HAP-1 (cell line): ENCODE measurements around the gene DBI.
"Not testable (repeated sequence)": the region's sequence is repeated elsewhere in the genome, so short reads cannot be mapped to it uniquely, and the experiment has no call there.

Experiments used
- DNase-seq, 2 experiments: peaks; one replicate each; pipeline ENCODE4 v3.0.0-alpha.2; 2016 to 2020; ENCODE audit warnings: low spot score in 2 of 2
- H3K27me3 ChIP-seq: fragments of 250-450 bp; sonication (Bioruptor Pico); 2 replicates; pipeline ENCODE4 v1.5.1; 2020; ENCODE audit warnings: low read depth, mild to moderate bottlenecking, moderate library complexity
- H3K36me3 ChIP-seq: fragments of 250-450 bp; sonication (Bioruptor Pico); replicated peaks from 2 replicates; pipeline ENCODE4 v1.5.1; 2020; ENCODE audit warnings: mild to moderate bottlenecking
- H3K4me1 ChIP-seq: fragments of 250-450 bp; sonication (Bioruptor Pico); 2 replicates; pipeline ENCODE4 v1.5.1; 2020; ENCODE audit warnings: mild to moderate bottlenecking
- H3K4me3 ChIP-seq: fragments of 250-450 bp; sonication (Bioruptor Pico); 2 replicates; pipeline ENCODE4 v1.5.1; 2020; ENCODE audit warnings: mild to moderate bottlenecking, moderate library complexity
- H3K9me3 ChIP-seq: fragments of 250-450 bp; sonication (Bioruptor Pico); 2 replicates; pipeline ENCODE4 v1.5.1; 2020; ENCODE audit warnings: mild to moderate bottlenecking, moderate library complexity
- in situ Hi-C: fragments of 300-500 bp; cut with MboI; formaldehyde crosslinking; loops from 3 replicates; pipeline ENCODE4 v1.14.3; 2020; ENCODE audit warnings: low sequenced_read_pairs, inconsistent platforms, mixed read lengths

The DBI gene

GRCh38 chr2:119372778-119373568, 6.2 kb downstream of the DBI start:
- Histone ChIP-seq H3K27me3 (no peaks in the 10 kb centered on the region), H3K4me1 (no peaks in the 10 kb centered on the region; the same call in 1 of the 2 replicates), H3K9me3 (no peaks in the 10 kb centered on the region), H3K36me3 (peaks cover 59% of the 10 kb centered on the region), H3K4me3 (no peak overlapping the region)
- in situ Hi-C loops = no loop called here
- DNase-seq = no peak

GRCh38 chr2:119373907-119374745, 7.3 kb downstream of the DBI start:
- not testable (repeated sequence) for H3K4me1 ChIP-seq

GRCh38 chr2:119376406-119376805, 9.6 kb downstream of the DBI start:
- in situ Hi-C loops, H3K9me3 ChIP-seq, H3K4me1 ChIP-seq, DNase-seq, H3K4me3 ChIP-seq, H3K27me3 ChIP-seq: not testable (repeated sequence)
- peaks cover 26% of the 10 kb centered on the region for H3K36me3 ChIP-seq

More at GRCh38 chr2:119373907-119374745, 7.3 kb downstream of the DBI start:
- H3K36me3 ChIP-seq = peaks cover 49% of the 10 kb centered on the region
- DNase-seq, H3K27me3 ChIP-seq, H3K4me3 ChIP-seq, in situ Hi-C loops, H3K9me3 ChIP-seq: not testable (repeated sequence)

GRCh38 chr2:119376810-119377209, 10.0 kb downstream of the DBI start:
- Histone ChIP-seq H3K4me3 (no peak overlapping the region), H3K27me3 (no peaks in the 10 kb centered on the region), H3K9me3 (no peaks in the 10 kb centered on the region), H3K36me3 (peaks cover 22% of the 10 kb centered on the region), H3K4me1 (no peaks in the 10 kb centered on the region)
- in situ Hi-C loops = no loop called here
- DNase-seq = no peak

- Histone ChIP-seq H3K4me1 (no peaks in the 10 kb centered on the region), H3K36me3 (peaks cover 16% of the 10 kb centered on the region), H3K4me3 (no peak overlapping the region), H3K9me3 (no peaks in the 10 kb centered on the region), H3K27me3 (peaks cover 3% of the 10 kb centered on the region; the same call in 1 of the 2 replicates)
- in situ Hi-C loops = no loop called here
- no peak for DNase-seq
Observed at GRCh38 chr2:119377294-119377992, 10.7 kb downstream of the DBI start.

GRCh38 chr2:119377993-119378345, 11.2 kb downstream of the DBI start:
- no peaks in the 10 kb centered on the region for H3K9me3 ChIP-seq
- H3K4me1 ChIP-seq = no peaks in the 10 kb centered on the region
- DNase-seq = no peak
- peaks cover 10% of the 10 kb centered on the region for H3K36me3 ChIP-seq
- no peak overlapping the region for H3K4me3 ChIP-seq
- in situ Hi-C loops = no loop called here
- H3K27me3 ChIP-seq = peaks cover 3% of the 10 kb centered on the region; the same call in 1 of the 2 replicates

GRCh38 chr2:119378566-119378965, 11.8 kb downstream of the DBI start:
- peaks cover 3% of the 10 kb centered on the region; the same call in 1 of the 2 replicates for H3K27me3 ChIP-seq
- no peaks in the 10 kb centered on the region for H3K9me3 ChIP-seq
- H3K4me3 ChIP-seq = no peak overlapping the region
- no peaks in the 10 kb centered on the region for H3K4me1 ChIP-seq
- peaks cover 4% of the 10 kb centered on the region for H3K36me3 ChIP-seq
- in situ Hi-C loops = no loop called here
- no peak for DNase-seq

- in situ Hi-C loops = no loop called here
Observed at GRCh38 chr2:119383410-119384140, 16.8 kb downstream of the DBI start.

GRCh38 chr2:119384971-119385370, 18.2 kb downstream of the DBI start:
- no peaks in the 10 kb centered on the region for H3K9me3 ChIP-seq
- no peak for DNase-seq
- in situ Hi-C loops = no loop called here
- no peaks in the 10 kb centered on the region for H3K4me1 ChIP-seq
- no peaks in the 10 kb centered on the region for H3K36me3 ChIP-seq
- peaks cover 3% of the 10 kb centered on the region; the same call in 1 of the 2 replicates for H3K27me3 ChIP-seq
- no peak overlapping the region for H3K4me3 ChIP-seq

More at GRCh38 chr2:119383410-119384140, 16.8 kb downstream of the DBI start:
- no peak overlapping the region for H3K4me3 ChIP-seq
- no peak for DNase-seq
- H3K9me3 ChIP-seq = no peaks in the 10 kb centered on the region
- H3K36me3 ChIP-seq = no peaks in the 10 kb centered on the region
- peaks cover 3% of the 10 kb centered on the region; the same call in 1 of the 2 replicates for H3K27me3 ChIP-seq
- H3K4me1 ChIP-seq = no peaks in the 10 kb centered on the region

- no peak overlapping the region for H3K4me3 ChIP-seq
- no peaks in the 10 kb centered on the region for H3K9me3 ChIP-seq
- in situ Hi-C loops = no loop called here
- no peaks in the 10 kb centered on the region for H3K4me1 ChIP-seq
- no peaks in the 10 kb centered on the region for H3K36me3 ChIP-seq
- peaks cover 3% of the 10 kb centered on the region; the same call in 1 of the 2 replicates for H3K27me3 ChIP-seq
- DNase-seq = no peak
Observed at GRCh38 chr2:119385466-119385865, 18.7 kb downstream of the DBI start.

GRCh38 chr2:119387381-119388129, 20.8 kb downstream of the DBI start:
- DNase-seq = no peak
- in situ Hi-C loops = no loop called here
- H3K27me3 ChIP-seq = no peaks in the 10 kb centered on the region
- H3K9me3 ChIP-seq = no peaks in the 10 kb centered on the region
- H3K36me3 ChIP-seq = no peaks in the 10 kb centered on the region
- H3K4me1 ChIP-seq = no peaks in the 10 kb centered on the region
- H3K4me3 ChIP-seq = no peak overlapping the region

- in situ Hi-C loops = no loop called here
- DNase-seq = no peak
- Histone ChIP-seq H3K4me3 (no peak overlapping the region), H3K4me1 (no peaks in the 10 kb centered on the region), H3K36me3 (no peaks in the 10 kb centered on the region), H3K9me3 (no peaks in the 10 kb centered on the region), H3K27me3 (no peaks in the 10 kb centered on the region)
Observed at GRCh38 chr2:119389615-119390306, 23.0 kb downstream of the DBI start.
